Measurements from ENCODE around the gene EPG5. TPM values are rescaled to one million over a fixed set of nuclear protein-coding genes. Genes with fewer than 3 reads are reported as not detected.
"Not testable (repeated sequence)": the region's sequence is repeated elsewhere in the genome, so short reads cannot be mapped to it uniquely, and the experiment has no call there.

EPG5 gene
- total and polyA plus RNA-seq, 2 of the 4 experiments (the other 2 are of a cell fraction) = 37.3 to 114 TPM

DNA sequence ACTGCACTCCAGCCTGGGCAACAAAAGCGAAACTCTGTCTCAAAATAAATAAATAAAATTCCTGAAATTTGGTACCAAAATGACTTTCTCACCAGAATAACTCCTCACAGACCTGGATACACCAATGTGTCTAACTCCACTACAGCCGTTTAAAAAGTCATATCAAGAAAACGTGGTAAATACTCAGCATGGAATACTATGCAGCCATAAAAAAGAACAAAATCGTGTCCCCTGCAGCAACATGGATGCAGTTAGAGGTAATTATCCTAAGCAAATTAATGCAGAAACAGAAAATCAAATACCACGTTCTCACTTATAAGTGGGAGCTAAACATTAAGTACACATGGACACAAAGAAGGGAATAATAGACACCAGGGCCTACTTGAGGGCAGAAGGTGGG lies 2.2 kb downstream of the EPG5 start:
- H4K20me1 ChIP-seq (ENCODE audit: insufficient read depth, low read length); ATAC-seq (ENCODE audit: low read depth); H3K9ac ChIP-seq (ENCODE audit: low read depth, low read length); H3K56ac ChIP-seq (ENCODE audit: extremely low read depth, insufficient read depth, low read length); H3K36me3 ChIP-seq (ENCODE audit: control insufficient read depth, insufficient read depth, low read length); intact Hi-C loops (cut with micrococcal nuclease); H3K4me2 ChIP-seq (ENCODE audit: low read depth, low read length); H3K4me3 ChIP-seq (ENCODE audit: insufficient read depth, low read depth, low read length); H2BK15ac ChIP-seq (ENCODE audit: low read depth, low read length); H3K18ac ChIP-seq (ENCODE audit: low read depth, low read length); H3K27ac ChIP-seq (ENCODE audit: insufficient read depth, low read length); H3K9me3 ChIP-seq (ENCODE audit: control insufficient read depth, insufficient read depth, low read length); DNase-seq; in situ Hi-C loops (cut with MboI; ENCODE audit: low sequenced_read_pairs); H3K27me3 ChIP-seq (ENCODE audit: control insufficient read depth, insufficient read depth, low read length); H2AK5ac ChIP-seq (ENCODE audit: low read depth, low read length); H2AK9ac ChIP-seq (replicated peaks; ENCODE audit: low read depth, low read length, poor library complexity); H4K8ac ChIP-seq (ENCODE audit: low read depth in 2 of 2, low read length in 2 of 2); H2BK20ac ChIP-seq (ENCODE audit: low read depth, low read length); H4K91ac ChIP-seq (ENCODE audit: insufficient read depth, low read depth, low read length); H4K5ac ChIP-seq (ENCODE audit: low read depth, low read length); H2BK120ac ChIP-seq (ENCODE audit: low read depth, low read length); H2AFZ ChIP-seq (replicated peaks; ENCODE audit: low read length, poor library complexity); BruUV-seq (replicated peaks); POLR2A ChIA-PET (ENCODE audit: unreplicated experiment); H3K4ac ChIP-seq (ENCODE audit: low read depth, low read length); H3K14ac ChIP-seq (replicated peaks; ENCODE audit: low read depth, low read length); dilution Hi-C loops (cut with HindIII; ENCODE audit: low sequenced_read_pairs, unreplicated experiment); H3K23ac ChIP-seq (ENCODE audit: low read depth, low read length): not testable (repeated sequence)
- 100% methylated on average over 1 of the region's 5 CpGs; no CpG with 5 or more reads in 1 of the 2 experiments for WGBS, 2 experiments (ENCODE audit: extremely low coverage in 2 of 2, insufficient read length in 1 of 2)
- peaks cover 18% of the 10 kb centered on the region for H3K4me1 ChIP-seq (ENCODE audit: control insufficient read depth, insufficient read depth, low read length)
- peaks cover 18 to 49% of the 10 kb centered on the region in 2 experiments for H3K79me1 ChIP-seq (ENCODE audit: low read depth in 1 of 2, low read length in 2 of 2)
- H2BK5ac ChIP-seq (ENCODE audit: low read depth, low read length, poor library complexity, severe bottlenecking) = peak overlapping the region; percentile 11
- CTCF ChIA-PET = interaction anchor here (1.4 kb wide), 1 partner anchor 109 kb away, joined by 4 read pairs; no protein-coding TSS in a partner anchor
- peaks cover 10% of the 10 kb centered on the region for H3K9me1 ChIP-seq (ENCODE audit: insufficient read depth, low read length)

All from IMR-90 (cell line).